Measurements from ENCODE around the gene SFMBT2.

Gene SFMBT2

GRCh38 chr10:7264313-7264756 is 146.5 kb downstream of the SFMBT2 start:
- DNase-seq (ENCODE audit: low read depth in 3 of 3): no peak

- no peak for DNase-seq (ENCODE audit: low read depth in 3 of 3)
Measured at GRCh38 chr10:7263616-7264015, 147.2 kb downstream of the SFMBT2 start.

- DNase-seq (ENCODE audit: low read depth in 3 of 3): no peak
Measured at GRCh38 chr10:7261351-7261750, 149.5 kb downstream of the SFMBT2 start.

GRCh38 chr10:7260912-7261311 is 149.9 kb downstream of the SFMBT2 start:
- DNase-seq (ENCODE audit: low read depth in 3 of 3): no peak

GRCh38 chr10:7260412-7260900 is 150.4 kb downstream of the SFMBT2 start:
- DNase-seq (ENCODE audit: low read depth in 3 of 3): no peak

- peak in 2 of 3 experiments; percentile 35 to 47 for DNase-seq (ENCODE audit: low read depth in 3 of 3)
Measured at GRCh38 chr10:7258948-7259523, 151.8 kb downstream of the SFMBT2 start.

- no peak for DNase-seq (ENCODE audit: low read depth in 3 of 3)
Measured at GRCh38 chr10:7255517-7255916, 155.3 kb downstream of the SFMBT2 start.

GRCh38 chr10:7251696-7252465 is 159.0 kb downstream of the SFMBT2 start:
- no peak for DNase-seq (ENCODE audit: low read depth in 3 of 3)

GRCh38 chr10:7250236-7250635 is 160.6 kb downstream of the SFMBT2 start:
- no peak for DNase-seq (ENCODE audit: low read depth in 3 of 3)

- no peak for DNase-seq (ENCODE audit: low read depth in 3 of 3)
Measured at GRCh38 chr10:7248585-7249164, 162.2 kb downstream of the SFMBT2 start.

GRCh38 chr10:7248148-7248547 is 162.7 kb downstream of the SFMBT2 start:
- no peak for DNase-seq (ENCODE audit: low read depth in 3 of 3)

- no peak for DNase-seq (ENCODE audit: low read depth in 3 of 3)
Measured at GRCh38 chr10:7245505-7245904, 165.3 kb downstream of the SFMBT2 start.

GRCh38 chr10:7243873-7244272 is 167.0 kb downstream of the SFMBT2 start:
- no peak for DNase-seq (ENCODE audit: low read depth in 3 of 3)

GRCh38 chr10:7243139-7243538 is 167.7 kb downstream of the SFMBT2 start:
- no peak for DNase-seq (ENCODE audit: low read depth in 3 of 3)

- no peak for DNase-seq (ENCODE audit: low read depth in 3 of 3)
Measured at GRCh38 chr10:7239312-7239985, 171.4 kb downstream of the SFMBT2 start.

GRCh38 chr10:7235376-7235775 is 175.5 kb downstream of the SFMBT2 start:
- no peak for DNase-seq (ENCODE audit: low read depth in 3 of 3)

GRCh38 chr10:7234109-7234508 is 176.7 kb downstream of the SFMBT2 start:
- DNase-seq (ENCODE audit: low read depth in 3 of 3): no peak

GRCh38 chr10:7233259-7233991 is 177.4 kb downstream of the SFMBT2 start:
- no peak for DNase-seq (ENCODE audit: low read depth in 3 of 3)

- DNase-seq (ENCODE audit: low read depth in 3 of 3): no peak
Measured at GRCh38 chr10:7231509-7232414, 179.1 kb downstream of the SFMBT2 start.

GRCh38 chr10:7230951-7231350 is 179.9 kb downstream of the SFMBT2 start:
- no peak for DNase-seq (ENCODE audit: low read depth in 3 of 3)

- no peak for DNase-seq (ENCODE audit: low read depth in 3 of 3)
Measured at GRCh38 chr10:7230036-7230435, 180.8 kb downstream of the SFMBT2 start.
